HG03575 (cell line): ENCODE data around the gene ADM5.
"Not testable (repeated sequence)": the region's sequence is repeated elsewhere in the genome, so short reads cannot be mapped to it uniquely, and the experiment has no call there.

Experiments used
- ATAC-seq: cut with Tn5 transposase; IDR thresholded peaks from one replicate; pipeline ENCODE4 v1.9.1; 2021; ENCODE audit not compliant: unreplicated experiment, insufficient number of reproducible peaks, low FRiP score; ENCODE audit errors: extremely low read depth

ADM5 gene

DNA sequence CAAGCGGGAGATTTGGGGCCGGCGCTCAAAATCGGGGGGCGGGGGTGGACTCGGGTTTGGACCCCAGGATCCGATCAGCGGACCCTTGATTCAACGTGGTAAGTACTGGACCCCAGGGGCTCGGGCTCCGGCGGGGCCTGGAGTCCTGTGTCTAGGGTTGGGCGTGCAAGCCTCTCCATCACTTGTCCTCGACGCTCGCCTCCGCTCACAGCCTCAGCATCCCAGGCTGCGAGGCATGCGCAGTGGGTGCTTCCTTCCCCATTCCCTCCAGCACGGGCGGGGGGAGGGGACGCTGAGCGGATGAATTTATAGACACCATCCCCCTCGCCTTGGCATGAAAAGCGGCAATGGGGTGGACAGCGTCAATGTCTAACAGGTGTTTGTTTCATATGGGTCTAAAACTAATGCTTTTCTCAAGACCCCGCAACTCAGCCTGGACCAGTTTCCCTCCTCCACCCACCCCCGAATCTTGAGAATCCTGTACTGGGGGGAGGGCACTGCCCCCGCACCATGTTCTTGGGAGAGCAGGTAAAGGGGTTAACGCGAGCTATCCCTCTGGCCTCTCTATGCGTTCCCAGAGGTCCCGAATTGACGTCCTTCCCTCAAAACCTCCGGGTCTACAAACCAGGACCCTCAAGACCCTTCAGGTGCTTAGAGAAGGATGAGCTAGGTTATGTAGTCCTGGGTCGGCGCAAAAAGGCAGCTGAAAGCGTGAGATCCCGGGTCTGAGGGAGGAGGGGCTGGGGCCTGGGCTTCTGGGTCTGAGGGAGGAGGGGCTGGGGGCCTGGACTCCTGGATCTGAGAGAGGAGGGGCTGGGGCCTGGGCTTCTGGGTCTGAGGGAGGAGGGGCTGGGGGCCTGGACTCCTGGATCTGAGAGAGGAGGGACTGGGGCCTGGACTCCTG lies 2.1 kb downstream of the ADM5 start:
- ATAC-seq: no peak

DNA sequence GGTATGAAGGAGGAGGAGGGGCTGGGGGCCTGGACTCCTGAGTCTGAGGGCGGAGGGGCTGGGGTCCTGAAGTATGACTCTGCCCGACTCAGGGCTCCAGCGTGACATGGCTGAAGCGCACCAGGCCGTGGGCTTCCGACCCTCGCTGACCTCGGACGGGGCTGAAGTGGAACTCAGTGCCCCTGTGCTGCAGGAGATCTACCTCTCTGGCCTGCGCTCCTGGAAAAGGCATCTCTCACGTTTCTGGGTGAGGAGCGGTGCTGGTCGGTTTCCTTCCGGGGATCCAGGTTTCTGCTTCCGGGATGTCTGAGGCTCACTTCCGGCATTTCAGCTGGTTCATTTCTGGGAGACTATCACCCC lies 2.7 kb downstream of the ADM5 start:
- no peak for ATAC-seq

DNA sequence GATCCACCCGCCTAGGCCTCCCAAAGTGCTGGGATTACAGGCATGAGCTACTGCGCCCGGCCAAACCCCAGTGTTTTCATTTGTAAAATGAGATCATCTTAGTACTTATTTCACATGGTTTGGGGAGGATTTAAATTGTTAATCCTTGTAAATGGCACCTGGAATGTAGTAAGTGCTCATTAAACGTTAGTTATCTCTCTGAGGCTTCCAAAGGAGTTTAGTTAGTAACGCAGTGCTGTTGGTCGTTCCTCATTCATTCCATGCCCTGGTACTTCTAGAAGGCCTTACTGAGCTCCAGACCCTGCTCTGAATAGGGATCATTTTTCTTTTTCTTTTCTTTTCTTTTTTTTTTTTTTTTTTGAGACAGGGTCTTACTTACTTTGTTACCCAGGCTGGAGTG lies 6.7 kb downstream of the ADM5 start:
- no peak for ATAC-seq

DNA sequence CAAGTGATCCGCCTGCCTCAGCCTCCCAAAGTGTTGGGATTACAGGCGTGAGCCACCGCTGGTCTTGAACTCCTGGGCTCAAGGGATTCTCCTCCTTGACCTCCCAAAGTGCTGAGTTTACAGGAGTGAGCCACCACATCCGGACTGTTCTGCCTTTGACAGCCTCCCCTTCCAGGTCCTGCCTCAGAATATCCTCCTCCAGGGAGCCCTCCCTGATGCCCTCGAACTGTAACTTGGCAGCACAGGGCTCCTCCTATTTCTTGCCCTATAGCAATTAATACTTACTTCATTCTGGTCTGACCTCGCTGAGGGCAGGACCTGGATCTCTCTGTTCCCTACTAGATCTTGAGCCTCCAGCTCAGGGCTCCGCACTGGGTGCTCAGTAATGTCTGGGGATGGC lies 7.5 kb downstream of the ADM5 start:
- no peak for ATAC-seq

DNA sequence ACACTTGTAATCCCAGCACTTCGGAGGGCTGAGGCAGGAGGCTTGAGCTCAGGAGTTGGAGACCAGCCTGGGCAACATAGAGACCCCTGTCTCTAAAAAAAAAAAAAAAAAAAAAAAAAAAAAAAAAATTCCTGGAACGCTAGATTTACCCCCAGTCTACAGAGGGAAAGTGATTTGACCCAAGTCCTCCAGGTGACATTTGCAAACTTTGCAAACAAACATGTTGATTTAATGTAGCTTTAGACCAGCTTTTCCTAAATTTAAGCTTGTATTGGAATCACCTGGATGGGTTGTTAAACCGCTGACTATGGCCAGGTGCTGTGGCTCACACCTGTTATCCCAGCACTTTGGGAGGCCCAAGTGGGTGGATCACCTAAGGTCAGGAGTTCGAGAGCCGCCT lies 10.0 kb downstream of the ADM5 start:
- ATAC-seq: no peak

DNA sequence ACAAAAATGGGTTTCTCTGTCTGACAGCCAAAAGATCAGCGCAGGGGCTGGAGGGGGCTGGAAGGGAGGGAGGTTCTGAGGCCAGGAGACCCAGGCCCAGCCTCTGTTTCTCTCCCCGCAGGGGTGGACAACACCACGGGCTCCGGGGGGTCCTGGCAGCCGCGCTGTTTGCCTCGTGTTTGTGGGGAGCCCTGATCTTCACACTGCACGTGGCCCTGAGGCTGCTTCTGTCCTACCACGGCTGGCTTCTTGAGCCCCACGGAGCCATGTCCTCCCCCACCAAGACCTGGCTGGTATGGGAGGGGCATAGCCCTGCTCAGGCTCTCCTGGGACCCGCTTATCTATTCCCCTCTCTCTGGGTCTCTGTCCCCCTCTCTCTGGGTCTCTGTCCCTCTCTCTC lies 11.2 kb downstream of the ADM5 start:
- no peak for ATAC-seq

DNA sequence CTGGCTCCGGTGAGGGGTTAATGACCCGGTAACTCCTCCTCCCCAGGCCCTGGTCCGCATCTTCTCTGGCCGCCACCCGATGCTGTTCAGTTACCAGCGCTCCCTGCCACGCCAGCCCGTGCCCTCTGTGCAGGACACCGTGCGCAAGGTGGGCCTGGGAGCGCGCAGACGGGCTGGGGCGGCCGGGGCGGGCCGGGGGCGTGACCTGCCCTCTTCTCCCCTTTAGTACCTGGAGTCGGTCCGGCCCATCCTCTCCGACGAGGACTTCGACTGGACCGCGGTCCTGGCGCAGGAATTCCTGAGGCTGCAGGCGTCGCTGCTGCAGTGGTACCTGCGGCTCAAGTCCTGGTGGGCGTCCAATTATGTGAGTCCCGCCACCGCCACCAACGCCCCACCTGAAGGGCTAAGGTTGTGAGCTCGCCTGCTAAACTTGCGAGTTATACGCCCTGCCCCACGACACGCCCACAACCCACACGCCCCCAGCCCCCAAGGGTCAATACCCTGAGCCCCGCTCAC lies 11.9 kb downstream of the ADM5 start:
- no peak for ATAC-seq

DNA sequence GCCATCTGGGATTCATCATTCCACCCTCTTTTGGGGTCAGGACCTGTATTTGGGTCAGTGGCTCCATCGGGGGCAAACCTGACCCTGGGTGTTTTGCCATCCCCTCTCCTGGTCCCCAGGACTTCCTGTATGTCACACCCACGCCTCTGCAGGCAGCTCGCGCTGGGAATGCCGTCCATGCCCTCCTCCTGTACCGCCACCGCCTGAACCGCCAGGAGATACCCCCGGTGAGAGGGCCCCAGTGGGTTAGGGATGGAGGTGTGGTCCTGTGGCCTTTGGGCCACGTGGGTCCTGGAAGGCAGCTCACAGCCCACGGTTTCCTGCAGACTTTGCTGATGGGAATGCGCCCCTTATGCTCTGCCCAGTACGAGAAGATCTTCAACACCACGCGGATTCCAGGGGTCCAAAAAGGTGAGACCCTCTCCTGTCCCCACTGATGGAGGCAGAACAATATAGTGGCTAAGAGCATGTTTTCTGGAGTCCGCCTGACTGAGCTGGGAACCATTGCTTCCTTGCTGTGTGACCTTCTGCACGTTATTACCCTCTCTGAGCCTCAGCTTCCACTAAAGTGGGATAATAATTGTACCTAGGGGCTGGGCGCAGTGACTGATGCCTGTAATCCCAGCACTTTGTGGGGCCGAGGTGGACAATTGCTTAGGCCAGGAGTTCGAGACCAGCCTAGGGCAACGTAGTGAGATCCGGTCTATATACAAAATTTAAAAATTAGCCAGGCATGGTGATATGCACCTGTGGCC lies 15.7 kb downstream of the ADM5 start:
- no peak for ATAC-seq

DNA sequence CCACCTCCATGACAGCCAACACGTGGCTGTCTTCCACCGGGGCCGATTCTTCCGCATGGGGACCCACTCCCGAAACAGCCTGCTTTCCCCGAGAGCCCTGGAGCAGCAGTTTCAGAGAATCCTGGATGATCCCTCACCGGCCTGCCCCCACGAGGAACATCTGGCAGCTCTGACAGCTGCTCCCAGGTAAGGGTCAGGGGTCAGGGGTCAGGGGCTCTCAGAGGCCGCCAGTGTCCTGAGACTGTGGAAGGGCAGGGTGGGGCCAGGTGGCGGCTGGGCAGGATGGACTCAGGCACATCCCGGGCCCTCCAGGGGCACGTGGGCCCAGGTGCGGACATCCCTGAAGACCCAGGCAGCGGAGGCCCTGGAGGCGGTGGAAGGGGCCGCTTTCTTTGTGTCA lies 16.5 kb downstream of the ADM5 start:
- ATAC-seq: no peak

DNA sequence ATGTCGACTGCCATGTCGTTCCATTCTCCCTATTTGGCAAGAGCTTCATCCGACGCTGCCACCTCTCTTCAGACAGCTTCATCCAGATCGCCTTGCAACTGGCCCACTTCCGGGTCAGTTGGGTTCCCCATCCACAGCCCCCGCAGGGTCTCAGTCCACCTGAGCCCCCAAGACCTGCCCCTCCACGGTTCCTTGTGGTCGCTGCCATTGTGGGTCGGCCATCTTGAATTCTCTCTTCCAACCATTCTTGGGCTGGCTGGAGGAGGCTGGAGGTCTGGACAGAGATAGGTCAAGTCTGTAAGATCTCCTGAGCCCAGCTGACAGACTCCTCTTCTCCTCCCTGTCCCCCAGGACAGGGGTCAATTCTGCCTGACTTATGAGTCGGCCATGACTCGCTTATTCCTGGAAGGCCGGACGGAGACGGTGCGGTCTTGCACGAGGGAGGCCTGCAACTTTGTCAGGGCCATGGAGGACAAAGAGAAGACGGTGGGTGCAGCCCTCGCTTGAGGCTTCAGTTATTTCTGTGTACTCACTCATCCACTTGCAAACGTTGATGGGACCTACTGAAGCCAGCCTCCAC lies 21.1 kb downstream of the ADM5 start:
- no peak for ATAC-seq

DNA sequence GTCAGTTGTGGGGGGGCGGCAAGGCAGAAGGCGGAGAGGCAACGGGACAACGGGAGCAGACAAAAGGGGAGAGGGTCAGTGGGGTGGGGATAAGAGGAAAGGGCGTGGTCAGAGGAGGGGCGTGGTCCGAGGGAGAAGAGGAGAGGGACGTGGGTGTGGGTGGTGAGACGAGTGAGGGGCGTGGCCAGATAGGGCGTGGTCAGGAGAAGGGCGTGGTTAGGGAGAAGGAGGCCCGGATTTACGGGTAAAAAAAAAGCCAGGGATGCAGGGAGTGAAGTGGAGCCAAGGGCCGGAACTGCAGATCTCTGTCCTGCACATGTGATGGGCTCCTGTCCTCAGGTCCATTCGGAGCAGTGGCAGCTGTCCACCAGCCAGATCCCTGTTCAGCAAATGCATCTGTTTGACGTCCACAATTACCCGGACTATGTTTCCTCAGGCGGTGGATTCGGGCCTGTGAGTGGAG lies 23.0 kb downstream of the ADM5 start:
- no peak for ATAC-seq

DNA sequence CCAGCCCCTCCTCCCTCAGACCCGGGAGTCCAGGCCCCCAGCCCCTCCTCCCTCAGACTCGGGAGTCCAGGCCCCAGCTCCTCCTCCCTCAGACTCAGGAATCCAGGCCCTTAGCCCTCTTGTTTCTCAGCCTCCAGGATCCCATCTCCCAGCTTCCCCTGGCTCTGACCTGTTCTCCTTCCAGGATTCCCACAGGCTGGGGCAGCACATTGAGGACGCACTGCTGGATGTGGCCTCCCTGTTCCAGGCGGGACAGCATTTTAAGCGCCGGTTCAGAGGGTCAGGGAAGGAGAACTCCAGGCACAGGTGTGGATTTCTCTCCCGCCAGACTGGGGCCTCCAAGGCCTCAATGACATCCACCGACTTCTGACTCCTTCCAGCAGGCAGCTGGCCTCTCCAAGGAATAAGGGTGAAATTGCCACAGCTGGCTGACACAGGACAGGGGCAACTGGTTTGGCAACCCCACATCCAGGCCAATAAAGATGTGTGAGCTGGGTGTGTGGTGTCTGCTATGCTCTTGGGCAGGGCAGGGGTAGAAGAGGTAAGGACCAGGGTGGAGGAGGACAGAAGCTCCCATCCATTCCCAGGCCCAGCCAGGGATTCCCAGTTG lies 23.9 kb downstream of the ADM5 start:
- no peak for ATAC-seq

DNA sequence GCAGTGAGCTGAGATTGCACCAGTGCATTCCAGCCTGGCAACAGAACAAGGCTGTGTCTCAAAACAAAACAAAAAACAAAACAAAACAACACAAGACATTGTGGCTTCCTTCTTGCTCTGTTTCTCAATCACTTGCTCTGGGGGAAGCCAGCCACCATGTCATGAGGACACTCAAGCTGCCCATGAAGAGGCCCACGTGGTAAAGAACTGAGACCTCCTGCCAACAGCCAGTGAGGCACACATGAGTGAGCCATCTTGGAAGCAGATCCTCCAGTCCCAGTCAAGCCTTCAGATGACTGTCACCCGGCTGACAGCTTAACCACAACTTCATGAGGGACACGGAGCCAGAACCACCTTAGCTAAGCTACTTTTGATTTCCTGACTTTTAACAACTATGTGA lies 26.8 kb downstream of the ADM5 start:
- no peak for ATAC-seq

DNA sequence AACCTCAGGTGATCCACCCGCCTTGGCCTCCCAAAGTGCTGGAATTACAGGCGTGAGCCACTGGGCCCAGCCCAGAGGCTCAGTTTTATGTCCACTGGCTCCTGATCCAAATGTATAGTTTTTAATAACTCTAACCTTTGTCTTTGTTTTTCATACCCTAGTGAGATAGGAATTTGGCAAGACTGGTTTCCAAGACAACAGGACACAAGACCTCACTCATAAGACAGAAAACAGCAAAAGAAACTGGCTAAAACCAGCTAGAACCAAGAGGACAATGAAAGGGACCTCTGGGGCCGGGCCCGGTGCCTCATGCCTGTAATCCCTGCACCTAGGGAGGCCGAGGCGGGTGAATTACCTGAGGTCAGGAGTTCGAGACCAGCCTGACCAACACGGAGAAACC lies 29.1 kb downstream of the ADM5 start:
- no peak for ATAC-seq

DNA sequence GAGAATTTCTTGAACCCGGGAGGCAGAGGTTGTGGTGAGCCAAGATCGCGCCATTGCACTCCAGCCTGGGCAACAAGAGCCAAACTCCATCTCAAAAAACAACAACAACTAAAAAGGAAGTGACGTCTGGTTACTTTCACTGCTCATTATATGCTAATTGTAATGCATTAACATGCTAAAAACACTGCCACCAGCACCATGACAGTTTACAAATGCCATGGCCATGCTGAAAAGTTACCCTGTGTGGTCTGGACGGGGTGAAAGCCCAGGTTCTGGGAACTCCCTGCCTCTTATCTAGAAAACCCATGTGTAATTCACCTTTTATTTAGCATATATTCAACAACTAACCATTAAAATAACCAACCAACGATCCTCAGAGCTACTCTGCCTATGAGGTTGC lies 29.6 kb downstream of the ADM5 start:
- no peak for ATAC-seq

DNA sequence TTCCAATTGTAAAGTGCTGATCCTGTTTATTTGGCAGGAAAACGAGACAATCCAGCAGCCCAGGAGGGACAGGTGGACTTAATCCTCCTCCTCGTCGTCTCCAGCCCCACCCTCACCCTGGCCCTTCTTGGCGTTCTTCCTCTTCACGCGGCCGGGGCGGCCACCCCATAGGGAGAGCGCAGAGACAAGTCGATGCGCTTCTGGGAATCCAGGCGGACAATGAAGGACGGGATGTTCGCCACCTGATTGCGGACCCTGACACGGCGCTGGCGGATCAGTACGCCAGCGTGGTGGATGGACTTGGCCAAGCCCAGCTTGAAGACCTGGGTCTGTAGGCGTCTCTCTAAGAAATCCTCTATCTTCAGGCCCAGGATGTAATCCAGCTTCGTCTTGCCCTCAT lies 30.0 kb downstream of the ADM5 start:
- ATAC-seq: not testable (repeated sequence)

DNA sequence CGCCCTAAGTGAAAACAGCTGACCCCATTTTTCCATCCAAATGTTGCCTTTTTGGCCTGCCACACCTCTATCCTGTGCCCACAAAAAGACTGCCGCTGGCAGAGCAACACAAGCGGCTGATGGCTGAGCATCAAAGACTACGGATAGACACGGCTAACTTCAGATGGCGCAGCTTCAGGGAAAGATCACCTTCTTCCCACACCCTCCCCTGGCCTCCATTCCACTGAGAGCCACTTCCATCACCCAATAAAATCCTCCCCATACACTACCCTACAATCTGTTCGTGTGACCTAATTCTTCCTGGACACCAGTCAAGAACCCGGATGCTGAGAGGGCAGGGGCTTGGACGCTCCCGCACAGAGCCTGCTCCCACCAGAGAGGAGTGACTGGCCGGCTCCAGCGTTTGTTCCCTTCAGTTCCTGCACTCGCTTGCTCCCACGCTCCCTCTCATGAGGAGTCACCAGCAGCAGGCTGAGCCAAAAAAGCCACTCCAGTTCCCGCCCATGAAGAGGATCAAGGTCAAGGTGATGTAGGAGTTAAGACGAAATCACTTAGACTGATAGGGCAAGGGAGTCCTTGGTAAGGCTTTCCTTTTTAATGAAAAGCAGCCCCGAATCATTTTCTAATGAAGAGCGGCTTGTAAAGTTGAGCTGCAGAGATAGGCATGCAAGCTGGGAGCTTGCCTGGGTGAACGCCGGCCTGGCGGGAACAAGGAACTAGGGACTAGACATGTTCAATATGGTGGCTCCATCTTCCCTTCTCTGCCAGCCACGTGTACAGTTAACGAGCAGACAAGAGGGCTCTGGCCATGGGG lies 38.0 kb downstream of the ADM5 start:
- ATAC-seq: no peak

DNA sequence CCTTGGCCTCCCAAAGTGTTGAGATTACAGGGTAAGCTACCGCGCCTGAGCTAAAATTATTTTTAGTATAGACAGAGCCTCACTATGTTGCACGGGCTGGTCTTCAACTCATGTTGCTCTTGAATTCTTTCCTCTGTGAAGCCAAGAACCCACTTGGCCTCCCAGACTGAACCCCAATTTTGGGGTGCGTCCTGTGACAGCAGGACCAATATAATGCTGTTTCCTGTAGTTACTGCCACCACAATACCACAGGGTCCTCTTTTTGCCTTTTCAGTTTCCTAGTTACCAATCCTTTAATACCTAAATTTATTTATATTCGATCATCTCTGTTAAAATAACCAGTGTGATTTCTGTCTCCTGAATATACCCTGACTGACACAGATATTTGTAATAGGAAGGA lies 40.8 kb downstream of the ADM5 start:
- ATAC-seq: no peak

DNA sequence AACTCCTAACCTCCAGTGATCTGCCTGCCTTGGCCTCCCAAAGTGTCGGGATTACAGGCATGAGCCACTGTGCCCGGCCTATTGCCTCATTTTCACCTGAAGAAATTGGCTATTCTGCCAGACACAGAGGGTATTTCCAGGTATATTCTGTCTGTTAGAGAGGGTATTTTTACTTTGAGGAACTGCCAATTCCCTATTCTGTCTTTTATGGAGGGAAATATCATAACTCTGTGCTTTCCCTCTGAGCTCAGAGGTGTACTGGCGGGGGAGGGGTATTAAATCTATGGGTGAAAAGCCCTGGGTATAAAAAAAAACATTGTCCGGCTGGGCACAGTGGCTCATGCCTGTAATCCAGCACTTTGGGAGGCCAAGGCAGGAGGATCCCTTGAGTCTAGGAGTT lies 48.9 kb downstream of the ADM5 start:
- no peak for ATAC-seq
